NCI-H2227 treated with DMSO at 0.1 percent for 48 hours (cell line): ENCODE results near the gene SUPT20HL1.
"Not testable (repeated sequence)": the region's sequence is repeated elsewhere in the genome, so short reads cannot be mapped to it uniquely, and the experiment has no call there.

ENCODE experiments used
- DNase-seq: peaks from one replicate; lab custom pipeline; 2025; lab: John Stamatoyannopoulos, UW

Gene SUPT20HL1

DNA sequence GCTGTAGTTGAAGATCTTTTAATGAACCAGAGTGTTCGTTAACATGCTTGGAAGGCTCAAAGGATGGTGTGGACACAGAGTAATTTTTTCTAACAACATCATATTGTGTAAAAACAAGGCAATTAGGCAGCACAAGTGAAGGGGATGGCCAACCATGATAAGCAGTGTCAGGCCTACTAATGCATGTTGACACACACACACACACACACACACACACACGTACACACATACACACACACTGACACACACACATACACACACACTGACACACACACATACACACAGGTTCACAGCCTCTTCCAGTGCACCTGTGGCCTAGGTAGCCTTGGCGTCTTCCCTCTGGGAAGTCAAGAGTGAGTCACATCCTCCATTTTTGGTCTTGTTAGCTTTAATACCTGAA lies at the start of gene SUPT20HL1:
Gene SUPT20HL1, plus strand, starts transcription at position 368 of the 400 bp plus-strand sequence. CDS start 2,122 bp downstream, outside the sequence.
- DNase-seq, result no peak

DNA sequence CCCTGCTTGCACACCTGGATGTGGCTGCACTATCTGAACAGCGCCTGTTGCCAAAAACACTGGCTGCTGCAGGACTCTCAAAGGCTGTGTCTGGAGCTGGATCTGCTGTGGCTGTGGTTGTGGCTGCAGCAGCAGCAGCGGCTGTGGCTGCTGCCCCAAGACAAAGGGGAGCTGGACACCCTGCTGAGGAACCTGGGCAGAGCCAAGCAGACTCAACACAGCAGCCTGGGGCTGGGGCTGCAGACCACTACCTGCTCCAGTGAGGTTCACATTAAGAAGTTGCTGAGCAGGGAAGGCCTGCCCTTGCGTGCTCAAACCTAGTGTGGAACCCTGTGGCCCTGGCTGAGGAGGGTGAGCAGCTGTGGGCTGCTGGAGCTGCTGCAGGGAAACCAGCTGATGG lies 49.5 kb upstream of the SUPT20HL1 start:
- DNase-seq, result not testable (repeated sequence)

DNA sequence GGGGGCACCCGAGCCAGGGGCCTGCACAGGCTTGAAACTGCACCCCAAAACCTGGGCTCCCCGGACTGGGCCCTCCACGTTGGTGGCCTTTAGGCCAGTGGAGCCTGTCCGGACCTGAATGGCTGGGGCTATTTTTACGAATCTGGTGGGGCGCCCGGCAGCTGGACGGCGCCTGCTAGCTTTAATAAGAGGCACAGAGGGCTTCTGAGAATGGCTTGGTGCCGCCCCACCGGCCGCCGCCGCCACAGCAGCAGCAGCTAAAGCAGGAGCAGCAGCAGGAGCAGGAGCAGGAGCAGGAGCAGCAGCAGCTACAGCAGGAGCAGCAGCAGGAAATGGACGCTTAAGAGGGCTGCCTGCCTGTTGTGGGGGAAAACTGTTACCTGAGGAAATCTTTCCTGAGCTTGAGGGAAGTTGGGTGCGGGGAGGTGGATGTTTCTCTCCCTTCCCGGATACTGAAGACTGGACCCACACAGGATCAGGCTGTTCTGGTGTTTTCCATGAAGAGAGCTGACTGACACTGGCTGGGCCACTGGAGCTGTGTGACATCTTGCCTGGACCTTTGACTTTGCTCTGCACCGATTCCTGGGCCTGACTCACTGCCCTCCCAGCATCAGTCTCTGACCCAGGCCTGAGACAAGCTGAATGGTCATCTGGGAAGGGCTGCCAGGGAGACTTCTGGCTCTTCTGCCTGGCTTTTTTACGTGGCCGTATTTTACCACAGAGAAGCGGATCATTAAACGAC lies 48.8 kb upstream of the SUPT20HL1 start:
- peak; percentile 60 for DNase-seq

DNA sequence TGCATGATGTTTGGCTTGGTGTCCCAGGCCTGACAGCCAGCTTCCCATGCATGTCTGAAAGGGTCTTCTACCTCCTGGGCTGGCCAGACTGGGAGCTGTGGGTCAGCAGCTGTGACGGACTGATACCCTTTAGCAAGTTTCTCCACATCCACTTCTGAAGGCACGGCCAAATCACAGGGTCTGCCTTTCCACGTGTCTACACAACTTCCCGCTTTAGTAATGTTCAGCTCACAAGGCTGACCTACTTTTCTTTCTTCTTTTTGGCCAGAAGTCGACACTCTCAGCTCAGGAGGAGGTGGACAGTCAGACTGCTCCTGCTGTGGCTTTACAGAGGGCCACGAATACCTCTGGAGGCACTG lies 48.2 kb upstream of the SUPT20HL1 start:
- not testable (repeated sequence) for DNase-seq

DNA sequence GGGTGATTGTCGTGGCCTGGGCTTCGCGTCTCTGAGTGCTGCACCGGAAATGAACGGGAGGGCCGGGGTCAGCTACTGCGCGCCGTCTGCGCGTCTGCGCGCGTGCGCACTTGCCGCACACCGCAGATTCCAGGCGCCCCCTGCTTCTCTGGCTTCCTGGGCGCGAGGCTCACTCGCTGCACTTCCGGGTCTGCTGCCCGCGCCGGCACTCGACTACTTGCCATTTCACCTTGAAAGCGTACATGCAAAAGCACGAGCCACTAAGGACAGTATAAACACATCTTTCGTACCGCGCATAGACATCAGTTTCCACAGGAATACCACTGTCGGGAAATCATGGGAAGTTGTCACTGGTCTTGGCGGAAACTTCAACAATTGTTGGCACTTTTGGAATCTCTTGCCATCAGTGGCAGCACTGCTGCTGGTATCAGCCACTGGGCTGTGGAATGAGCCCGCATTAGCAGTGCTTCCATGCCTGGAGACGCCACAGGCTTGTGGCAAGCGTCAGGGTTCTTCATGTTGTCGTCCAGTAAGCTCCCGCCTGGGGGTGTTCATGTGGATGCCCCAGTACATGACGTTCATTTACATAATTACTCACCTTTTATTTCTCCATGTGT lies 46.3 kb upstream of the SUPT20HL1 start, which contains the start of gene SUPT20HL2:
Gene SUPT20HL2, minus strand, starts transcription at position 51 of the 617 bp plus-strand sequence. CDS start 754 bp downstream, outside the sequence.
- no peak for DNase-seq

DNA sequence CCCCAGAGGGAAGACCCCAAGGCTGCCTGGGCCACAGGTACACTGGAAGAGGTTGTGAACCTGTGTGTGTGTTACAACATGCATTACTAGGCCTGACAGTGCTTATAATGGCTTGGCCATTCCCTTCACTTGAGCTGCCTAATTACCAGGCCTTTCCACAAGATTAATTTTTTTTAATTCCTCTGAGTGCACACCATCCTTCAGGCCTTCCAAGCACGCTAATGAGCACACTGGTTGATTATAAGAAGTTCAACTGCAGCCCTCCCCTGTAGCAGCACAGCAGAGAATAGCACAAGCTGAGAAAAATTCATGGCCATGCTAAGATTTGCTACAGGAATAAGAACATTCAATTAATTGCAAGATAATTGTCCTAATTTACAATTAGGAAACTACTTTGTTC lies 44.3 kb upstream of the SUPT20HL1 start:
- DNase-seq, result no peak

DNA sequence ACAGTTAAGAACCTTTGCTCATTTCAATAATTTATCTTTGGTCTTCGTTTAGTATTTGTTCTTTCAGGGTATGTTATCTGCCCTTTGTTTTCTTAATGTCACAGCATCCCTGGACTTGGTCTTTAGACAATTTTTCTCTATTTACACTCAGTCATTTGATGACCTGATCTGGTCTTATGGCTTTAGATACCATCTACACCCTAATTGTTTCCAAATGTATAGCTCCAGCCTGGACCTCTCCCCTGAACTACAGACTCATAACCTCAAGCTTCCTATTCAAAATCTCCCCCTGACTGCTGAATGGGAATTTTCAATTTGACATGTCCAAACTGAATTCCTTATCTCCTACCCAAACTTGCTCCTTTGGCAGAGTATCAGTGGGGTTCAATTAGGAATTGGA lies 42.9 kb upstream of the SUPT20HL1 start:
- DNase-seq, result no peak

DNA sequence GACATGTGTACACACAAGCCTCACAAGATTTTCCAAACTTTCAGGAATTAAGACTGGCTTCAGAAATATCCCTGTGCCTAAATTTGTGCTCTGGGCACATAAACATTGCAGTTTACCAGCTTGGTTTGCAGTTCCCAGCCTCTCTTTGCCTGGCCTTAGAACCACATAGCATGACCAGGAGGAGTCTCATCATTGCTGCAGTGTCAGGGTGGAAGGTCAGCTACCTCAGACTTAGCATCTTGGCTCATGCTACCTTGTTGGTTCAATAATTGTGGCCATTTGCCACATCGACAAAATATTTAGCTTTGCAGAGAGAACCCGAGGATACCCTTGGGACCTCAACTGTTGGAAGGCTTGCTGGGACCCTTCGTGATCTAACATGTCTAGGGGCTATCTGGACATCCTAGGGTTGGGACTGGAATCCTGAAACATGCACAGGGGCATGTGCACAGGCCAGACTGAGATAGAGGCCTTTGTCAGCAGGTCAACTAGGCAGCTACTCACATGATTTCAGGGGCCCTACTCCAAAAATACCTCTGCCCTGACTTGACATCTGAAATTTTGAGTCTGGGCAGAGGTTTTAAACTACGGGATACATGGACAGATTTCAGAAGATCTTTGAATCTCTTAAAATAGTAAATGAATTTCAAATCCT lies 38.6 kb upstream of the SUPT20HL1 start:
- no peak for DNase-seq

DNA sequence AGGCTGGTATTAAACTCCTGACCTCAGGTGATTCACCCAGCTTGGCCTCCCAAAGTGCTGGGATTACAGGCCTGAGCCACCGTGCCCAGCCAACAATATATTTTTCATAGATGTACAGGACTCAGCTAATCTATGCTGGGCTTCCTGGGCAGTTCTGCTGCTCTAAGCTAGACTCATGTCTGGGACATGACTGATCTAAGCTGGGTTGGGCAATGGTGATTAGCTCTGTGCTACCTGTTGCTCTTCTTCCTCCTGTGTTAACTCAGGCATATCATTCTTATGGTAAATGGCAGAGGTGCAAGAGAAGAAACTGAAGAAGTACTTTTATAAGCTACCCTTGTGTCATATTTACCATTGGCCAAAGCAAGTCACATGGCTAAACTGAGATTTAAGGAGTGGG lies 35.2 kb upstream of the SUPT20HL1 start:
- no peak for DNase-seq

DNA sequence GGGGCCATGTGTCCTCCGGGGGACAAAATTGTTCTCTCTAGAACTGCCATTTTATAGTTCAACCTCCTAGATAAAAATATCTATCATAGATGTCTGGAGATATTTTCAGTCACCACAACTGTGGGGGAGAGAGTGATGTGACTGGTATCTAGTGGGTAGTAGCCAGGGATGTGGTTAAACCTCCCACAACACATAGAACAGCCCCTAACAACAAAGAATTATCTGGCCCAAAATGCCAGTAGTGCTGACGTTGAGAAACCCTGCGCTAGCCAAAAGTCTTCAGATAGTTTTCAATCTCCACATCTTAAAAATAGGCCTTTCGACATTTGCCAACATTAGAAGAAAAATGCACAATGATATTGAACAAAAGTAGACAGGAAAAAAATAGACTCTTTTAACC lies 27.6 kb upstream of the SUPT20HL1 start:
- no peak for DNase-seq

DNA sequence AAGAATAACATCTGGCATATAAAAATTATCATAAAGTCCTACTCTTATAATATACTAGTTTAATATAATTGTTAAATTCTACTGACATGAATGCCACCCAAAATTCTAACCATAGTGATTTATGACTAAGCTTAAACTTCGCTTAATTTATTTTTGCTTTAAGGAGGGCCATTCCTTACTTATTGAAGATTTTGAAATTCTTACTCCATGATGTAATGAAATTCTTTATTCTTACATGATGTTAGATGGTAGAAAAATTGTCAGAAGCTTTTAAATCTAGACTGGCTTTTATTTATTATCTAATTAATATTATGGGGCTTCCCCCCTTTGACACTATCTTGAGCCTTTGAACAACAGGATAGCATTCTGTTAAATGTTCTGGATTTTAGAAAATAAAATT lies 27.1 kb upstream of the SUPT20HL1 start:
- no peak for DNase-seq

DNA sequence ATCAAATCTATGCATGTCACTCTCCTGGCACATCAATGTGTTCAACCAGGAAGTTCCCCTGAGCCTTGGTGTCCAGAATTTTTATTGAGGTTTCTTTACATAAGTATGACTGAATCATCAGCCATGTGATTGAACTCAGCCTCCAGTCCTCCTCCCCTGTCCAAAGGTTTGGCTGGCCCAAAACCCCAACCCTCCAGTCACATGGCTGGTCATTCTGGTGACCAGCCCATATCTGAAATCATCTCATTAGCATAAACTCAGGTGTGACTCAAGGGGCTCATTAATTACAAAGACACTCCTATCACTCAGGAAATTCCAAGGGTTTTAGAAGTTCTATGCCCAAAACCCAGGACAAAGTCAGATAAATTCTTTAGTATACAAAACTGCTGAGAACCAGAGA lies 26.0 kb upstream of the SUPT20HL1 start:
- DNase-seq, result no peak

DNA sequence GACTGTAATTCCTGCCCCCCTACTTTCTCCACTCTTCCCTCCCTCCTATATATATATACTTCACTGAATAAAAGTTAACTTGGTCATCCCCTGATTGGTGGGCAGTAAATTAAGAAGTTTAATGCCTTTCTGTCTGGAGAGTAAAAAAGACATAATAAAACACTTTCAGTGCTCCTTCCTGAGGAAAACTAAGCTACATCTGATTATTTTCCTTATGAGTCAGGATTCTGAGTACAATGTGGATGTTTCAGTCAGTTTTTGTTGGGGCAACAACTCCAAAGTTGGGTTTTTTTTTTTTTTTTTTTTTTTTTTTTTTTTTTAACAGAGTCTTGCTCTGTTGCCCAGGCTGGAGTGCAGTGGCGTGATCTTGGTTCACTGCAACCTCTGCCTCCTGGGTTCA lies 24.6 kb upstream of the SUPT20HL1 start:
- no peak for DNase-seq

DNA sequence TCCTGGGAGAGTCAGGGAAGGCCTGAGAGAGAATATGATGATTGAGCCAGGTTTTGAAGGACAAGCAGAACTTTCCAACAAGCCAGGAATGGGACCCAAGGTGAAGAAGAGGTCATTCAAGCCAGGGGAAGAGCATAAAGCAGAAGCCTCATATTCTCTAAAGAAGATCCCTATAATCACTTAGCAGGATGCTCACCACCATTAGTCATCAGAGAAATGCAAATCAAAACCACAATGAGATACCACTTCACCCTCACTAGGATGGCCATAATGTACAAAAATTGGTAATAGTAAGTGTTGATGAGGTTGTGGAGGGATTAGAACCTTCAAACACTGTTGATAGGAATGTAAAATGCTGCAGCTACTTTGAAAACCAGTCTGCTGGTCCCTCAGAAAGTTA lies 20.5 kb upstream of the SUPT20HL1 start:
- no peak for DNase-seq

DNA sequence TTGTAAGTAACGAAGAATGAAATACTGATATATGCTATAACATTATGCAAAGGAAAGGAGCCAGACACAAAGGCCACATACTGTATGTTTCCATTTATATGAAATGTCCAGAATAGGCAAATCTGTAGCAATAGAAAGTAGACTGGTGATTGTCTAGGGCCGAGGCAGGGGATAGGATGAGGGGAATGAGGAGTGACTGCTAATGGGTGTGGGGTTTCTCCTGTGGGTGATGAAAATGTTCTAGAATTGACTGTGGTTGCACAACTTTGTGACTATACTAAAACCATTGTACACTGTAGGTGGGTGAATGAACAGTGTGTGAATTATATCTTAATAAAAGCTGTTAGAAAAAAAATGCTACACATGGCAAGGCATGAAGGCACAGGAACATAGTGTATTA lies 19.9 kb upstream of the SUPT20HL1 start:
- no peak for DNase-seq

DNA sequence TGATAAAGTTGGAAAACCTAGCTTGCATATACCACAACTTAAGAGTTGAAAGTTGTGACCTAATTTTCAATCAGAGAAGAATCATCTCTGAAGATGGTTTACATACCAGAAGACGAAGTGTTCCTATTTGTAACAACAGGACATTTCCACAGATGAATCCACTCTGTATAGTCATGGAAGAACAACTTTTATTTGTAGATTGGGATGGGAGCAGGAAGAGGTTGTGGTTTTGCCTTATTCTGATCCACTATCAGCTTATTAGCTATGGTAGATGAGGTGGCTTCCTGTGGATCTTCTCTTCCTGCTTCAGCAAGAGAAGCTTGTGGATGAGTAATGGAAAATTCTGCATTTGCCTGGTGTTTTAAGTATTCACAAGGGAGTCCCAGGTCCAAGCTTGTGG lies 18.6 kb upstream of the SUPT20HL1 start:
- no peak for DNase-seq

DNA sequence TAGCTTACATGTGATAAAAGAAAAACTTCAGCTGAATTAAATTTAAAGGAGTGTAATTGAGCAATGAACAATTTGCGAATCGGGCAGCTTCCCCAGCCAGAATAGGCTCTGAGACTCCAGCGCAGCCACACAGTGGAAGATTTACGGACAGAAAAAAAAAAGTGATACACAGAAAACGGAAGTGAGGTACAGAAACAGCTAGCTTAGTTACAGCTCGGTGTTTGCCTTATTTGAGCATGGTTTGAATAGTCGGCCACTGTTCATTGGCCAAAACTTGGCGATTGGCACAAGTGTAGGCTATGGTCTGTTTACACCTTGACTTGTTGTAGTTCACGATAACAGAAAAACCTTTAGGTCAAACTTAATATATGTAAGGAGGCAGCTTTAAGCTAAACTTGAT lies 16.7 kb upstream of the SUPT20HL1 start:
- DNase-seq, result no peak

DNA sequence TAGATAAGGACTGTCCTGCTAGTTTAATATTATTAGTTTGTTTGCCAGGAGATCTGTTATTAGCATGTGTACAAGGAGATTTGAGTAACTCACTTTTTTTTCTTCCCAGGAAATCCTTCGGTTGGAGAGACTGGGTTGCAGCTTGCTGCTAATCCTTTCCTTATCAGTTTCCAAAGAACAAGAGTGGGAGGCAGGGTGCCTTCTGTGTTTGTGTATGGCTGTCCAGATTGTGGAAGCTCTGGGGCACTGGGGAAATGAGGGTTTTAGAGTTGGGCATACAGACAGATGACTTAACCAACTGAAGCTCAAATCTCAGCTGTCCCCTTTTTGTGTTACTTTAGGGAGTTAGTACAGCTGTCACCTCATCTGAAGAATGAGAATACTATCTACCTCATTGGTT lies 12.6 kb upstream of the SUPT20HL1 start:
- no peak for DNase-seq

DNA sequence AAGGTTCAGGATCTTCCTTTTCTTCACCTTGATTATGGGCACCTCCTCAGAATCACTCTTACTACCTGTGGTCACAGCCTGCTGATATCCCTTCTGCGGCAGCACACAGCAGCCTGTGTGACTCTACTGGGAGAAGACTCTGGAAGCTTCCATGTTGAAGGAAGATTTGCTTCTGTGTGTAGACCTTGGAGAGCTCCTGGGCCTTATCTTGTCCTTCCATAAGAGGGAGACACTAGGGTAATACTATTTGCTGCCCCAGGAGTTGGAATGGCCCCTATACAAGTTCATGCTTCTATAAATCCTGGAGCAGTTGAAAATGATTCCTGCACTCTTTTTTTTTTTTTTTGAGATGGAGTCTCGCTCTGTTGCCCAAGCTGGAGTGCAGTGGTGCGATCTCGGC lies 10.2 kb upstream of the SUPT20HL1 start:
- DNase-seq, result no peak

DNA sequence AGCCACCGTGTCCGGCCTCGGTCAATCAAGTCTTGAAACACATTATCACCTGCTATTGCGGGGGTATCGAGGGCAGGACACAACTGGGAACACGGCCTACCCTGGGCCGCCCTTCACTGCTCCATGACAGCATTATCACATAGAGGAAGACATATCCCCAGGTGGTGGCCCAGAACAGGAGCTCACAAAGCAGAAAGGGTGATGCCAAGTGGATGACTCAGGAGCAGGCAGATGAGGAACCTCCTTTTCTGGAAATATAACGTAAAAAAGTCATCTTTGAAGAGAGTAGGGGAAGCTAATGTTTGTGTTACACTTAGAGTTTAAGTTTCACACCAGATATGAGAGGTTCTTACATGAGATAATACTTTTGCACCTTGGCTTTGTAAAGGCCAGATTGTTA lies 5.3 kb upstream of the SUPT20HL1 start:
- DNase-seq, result no peak

DNA sequence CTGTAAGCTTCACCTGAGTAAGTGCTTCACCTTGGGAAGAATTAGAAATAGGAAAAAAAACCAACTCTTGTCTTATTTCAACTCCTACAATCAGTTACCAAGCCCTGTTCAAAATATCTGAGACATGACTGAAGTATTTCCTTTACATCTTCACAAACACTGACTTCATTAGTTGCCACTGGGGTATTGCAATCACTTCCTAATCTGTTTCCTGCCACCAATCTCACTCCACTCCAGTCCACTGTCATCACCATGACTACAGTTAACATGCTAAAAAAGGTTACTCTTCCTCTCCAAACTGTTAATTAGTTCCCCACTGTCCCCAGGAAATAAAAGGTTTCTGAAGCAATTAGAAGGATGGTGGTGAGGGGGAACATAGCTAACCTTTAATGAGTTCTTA lies 3.3 kb upstream of the SUPT20HL1 start:
- DNase-seq, result no peak

DNA sequence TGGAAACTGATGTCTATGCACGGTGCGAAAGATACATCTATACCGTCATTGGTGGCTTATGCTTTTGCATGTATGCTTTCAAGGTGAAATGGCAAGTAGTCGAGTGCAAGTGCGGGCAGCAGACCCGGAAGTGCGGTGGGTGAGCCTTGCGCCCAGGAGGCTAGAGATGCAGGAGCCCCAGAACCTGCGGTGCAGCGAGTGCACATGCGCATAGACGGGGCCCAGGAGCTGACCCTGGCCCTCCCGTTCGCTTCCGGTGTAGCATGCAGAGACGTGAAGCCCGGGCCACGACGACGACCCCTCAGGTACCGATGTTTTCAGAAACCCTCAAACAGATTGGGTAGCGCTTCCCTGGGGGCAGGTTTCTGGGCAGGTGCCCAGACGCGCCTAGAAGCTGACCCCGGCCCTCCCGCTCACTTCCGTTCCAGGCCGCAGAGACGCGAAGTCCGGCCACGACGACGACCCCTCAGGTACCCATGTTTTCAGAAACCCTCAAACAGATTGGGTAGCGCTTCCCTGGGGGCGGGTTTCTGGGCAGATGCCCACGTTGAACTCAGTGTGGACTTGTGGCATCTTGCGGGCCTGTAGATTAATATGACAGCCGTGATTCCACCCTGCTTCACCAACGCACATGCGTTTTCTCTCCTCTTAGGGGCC lies 1.8 kb downstream of the SUPT20HL1 start:
- DNase-seq, result not testable (repeated sequence)
